HEK293 (cell line): Measurements from ENCODE around the gene VIPR2.

Source experiments
- CTCF ChIA-PET: fragments of 350-600 bp; formaldehyde crosslinking; extraction: SDS; loops from one replicate; lab custom pipeline; 2021; ENCODE audit warnings: antibody characterized with exemption; lab: Yijun Ruan, JAX
- POLR2A ChIA-PET: fragments of 300-600 bp; formaldehyde crosslinking; extraction: SDS; loops from one replicate; lab custom pipeline; 2020; ENCODE audit warnings: antibody characterized with exemption, inconsistent platforms; lab: Yijun Ruan, JAX
- H3K27ac ChIP-seq: fragments of 200-500 bp; sonication (Bioruptor generic); 2 replicates; pipeline ENCODE4 v1.5.1; 2014; ENCODE audit warnings: low read depth, low read length, control low read depth, inconsistent platforms; ENCODE audit errors: extremely low read depth
- H3K36me3 ChIP-seq, 2 experiments: fragments of 200-500 bp in 1 of 2; sonication (Bioruptor generic) in 1 of 2; 1 replicate in 1 of 2; 2 replicates in 1 of 2; pipeline ENCODE4 v1.5.1; 2014 to 2017; ENCODE audit warnings: inconsistent platforms in 2 of 2, low read length in 2 of 2; ENCODE audit not compliant: control insufficient read depth in 2 of 2, insufficient read depth in 1 of 2
- H3K4me1 ChIP-seq: fragments of 200-500 bp; sonication (Bioruptor generic); 2 replicates; pipeline ENCODE4 v1.5.1; 2014; ENCODE audit warnings: mild to moderate bottlenecking, low read length, inconsistent platforms; ENCODE audit not compliant: control insufficient read depth, insufficient read depth
- H3K4me3 ChIP-seq: 2 replicates; pipeline ENCODE4 v1.5.1; 2011; ENCODE audit warnings: low read depth, mild to moderate bottlenecking, control low read depth, low read length, moderate library complexity
- H3K9me3 ChIP-seq: fragments of 200-500 bp; sonication (Bioruptor generic); 2 replicates; pipeline ENCODE4 v1.5.1; 2014; ENCODE audit warnings: low read depth, low read length, inconsistent platforms; ENCODE audit not compliant: control insufficient read depth, insufficient read depth
- MEIS1 ChIP-seq: sonication (generic); formaldehyde crosslinking; IDR thresholded peaks from 2 replicates; pipeline ENCODE4 v1.8.1; 2022; ENCODE audit warnings: missing genetic modification reagents, mild to moderate bottlenecking, borderline replicate concordance
- MYNN ChIP-seq: fragments of 450-650 bp; formaldehyde crosslinking; IDR thresholded peaks from 2 replicates; pipeline ENCODE4 v1.5.1; 2016; ENCODE audit warnings: missing biosample characterization, missing genetic modification characterization, borderline replicate concordance
- ZBTB48 ChIP-seq: fragments of 450-650 bp; formaldehyde crosslinking; IDR thresholded peaks from 2 replicates; pipeline ENCODE4 v1.5.1; 2016; ENCODE audit warnings: missing biosample characterization, missing genetic modification characterization
- ZIC2 ChIP-seq: fragments of 450-650 bp; formaldehyde crosslinking; IDR thresholded peaks from 2 replicates; pipeline ENCODE4 v1.5.1; 2016; ENCODE audit warnings: missing biosample characterization, missing genetic modification characterization
- ZNF335 ChIP-seq: fragments of 450-650 bp; formaldehyde crosslinking; conservative IDR thresholded peaks from 2 replicates; pipeline ENCODE4 v1.5.1; 2016; ENCODE audit warnings: missing biosample characterization, missing genetic modification characterization
- ZNF626 ChIP-seq: fragments of 450-650 bp; sonication (Bioruptor Pico); formaldehyde crosslinking; IDR thresholded peaks from 2 replicates; pipeline ENCODE4 v1.5.1; 2018; ENCODE audit warnings: missing biosample characterization, missing genetic modification characterization, inconsistent platforms
- ZNF768 ChIP-seq: fragments of 450-650 bp; formaldehyde crosslinking; IDR thresholded peaks from 2 replicates; pipeline ENCODE4 v1.5.1; 2018; ENCODE audit warnings: missing biosample characterization, mild to moderate bottlenecking, missing genetic modification characterization
- TF ChIP-seq, protein P1 (sequence below): fragments of 450-650 bp; formaldehyde crosslinking; IDR thresholded peaks from 2 replicates; pipeline ENCODE4 v1.5.1; 2016; ENCODE audit warnings: missing biosample characterization, missing genetic modification characterization
- TF ChIP-seq, protein P2 (sequence below): fragments of 450-650 bp; formaldehyde crosslinking; IDR thresholded peaks from 2 replicates; pipeline ENCODE4 v1.5.1; 2017; ENCODE audit warnings: missing biosample characterization, missing genetic modification characterization
- TF ChIP-seq, protein P3 (sequence below): fragments of 450-650 bp; formaldehyde crosslinking; IDR thresholded peaks from 2 replicates; pipeline ENCODE4 v1.5.1; 2016; ENCODE audit warnings: missing biosample characterization, missing genetic modification characterization
- TF ChIP-seq, protein P4 (sequence below): fragments of 450-650 bp; formaldehyde crosslinking; IDR thresholded peaks from 2 replicates; pipeline ENCODE4 v1.5.1; 2016; ENCODE audit warnings: missing biosample characterization, missing genetic modification characterization, low read depth
- TF ChIP-seq, protein P5 (sequence below): fragments of 450-650 bp; formaldehyde crosslinking; IDR thresholded peaks from 2 replicates; pipeline ENCODE4 v1.5.1; 2016; ENCODE audit warnings: missing biosample characterization, missing genetic modification characterization

The VIPR2 gene

DNA sequence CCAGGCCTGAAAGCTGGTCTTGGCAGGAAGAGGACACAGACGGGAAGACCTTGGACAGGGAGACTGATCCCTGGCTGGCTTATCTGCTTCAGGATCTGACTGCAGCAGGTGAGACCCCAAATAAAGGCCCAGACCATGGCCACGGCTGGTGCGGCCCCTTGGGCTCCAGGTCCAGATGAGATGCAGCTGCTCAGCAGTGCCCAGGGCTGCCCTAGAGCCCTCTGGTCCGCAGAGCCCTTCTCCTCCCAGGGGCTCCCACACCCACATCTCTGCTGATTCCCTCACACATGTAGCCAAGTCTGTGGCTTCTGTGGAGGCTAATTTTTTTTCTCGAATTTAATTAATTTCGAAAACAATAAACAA lies 46.3 kb downstream of the VIPR2 start:
- H3K36me3 ChIP-seq, result no peaks in the 10 kb centered on the region
- no peak for TF ChIP-seq MEIS1 (CRISPR knock-in tag)
- TF ChIP-seq, protein P1, sequence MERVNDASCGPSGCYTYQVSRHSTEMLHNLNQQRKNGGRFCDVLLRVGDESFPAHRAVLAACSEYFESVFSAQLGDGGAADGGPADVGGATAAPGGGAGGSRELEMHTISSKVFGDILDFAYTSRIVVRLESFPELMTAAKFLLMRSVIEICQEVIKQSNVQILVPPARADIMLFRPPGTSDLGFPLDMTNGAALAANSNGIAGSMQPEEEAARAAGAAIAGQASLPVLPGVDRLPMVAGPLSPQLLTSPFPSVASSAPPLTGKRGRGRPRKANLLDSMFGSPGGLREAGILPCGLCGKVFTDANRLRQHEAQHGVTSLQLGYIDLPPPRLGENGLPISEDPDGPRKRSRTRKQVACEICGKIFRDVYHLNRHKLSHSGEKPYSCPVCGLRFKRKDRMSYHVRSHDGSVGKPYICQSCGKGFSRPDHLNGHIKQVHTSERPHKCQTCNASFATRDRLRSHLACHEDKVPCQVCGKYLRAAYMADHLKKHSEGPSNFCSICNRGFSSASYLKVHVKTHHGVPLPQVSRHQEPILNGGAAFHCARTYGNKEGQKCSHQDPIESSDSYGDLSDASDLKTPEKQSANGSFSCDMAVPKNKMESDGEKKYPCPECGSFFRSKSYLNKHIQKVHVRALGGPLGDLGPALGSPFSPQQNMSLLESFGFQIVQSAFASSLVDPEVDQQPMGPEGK (tag by site-specific recombination), result no peak
- TF ChIP-seq ZNF768 (tag by site-specific recombination), result no peak
- TF ChIP-seq ZNF335, result no peak
- TF ChIP-seq MYNN, result no peak
- TF ChIP-seq, protein P2, sequence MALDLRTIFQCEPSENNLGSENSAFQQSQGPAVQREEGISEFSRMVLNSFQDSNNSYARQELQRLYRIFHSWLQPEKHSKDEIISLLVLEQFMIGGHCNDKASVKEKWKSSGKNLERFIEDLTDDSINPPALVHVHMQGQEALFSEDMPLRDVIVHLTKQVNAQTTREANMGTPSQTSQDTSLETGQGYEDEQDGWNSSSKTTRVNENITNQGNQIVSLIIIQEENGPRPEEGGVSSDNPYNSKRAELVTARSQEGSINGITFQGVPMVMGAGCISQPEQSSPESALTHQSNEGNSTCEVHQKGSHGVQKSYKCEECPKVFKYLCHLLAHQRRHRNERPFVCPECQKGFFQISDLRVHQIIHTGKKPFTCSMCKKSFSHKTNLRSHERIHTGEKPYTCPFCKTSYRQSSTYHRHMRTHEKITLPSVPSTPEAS (tag by site-specific recombination), result no peak
- TF ChIP-seq, protein P3, sequence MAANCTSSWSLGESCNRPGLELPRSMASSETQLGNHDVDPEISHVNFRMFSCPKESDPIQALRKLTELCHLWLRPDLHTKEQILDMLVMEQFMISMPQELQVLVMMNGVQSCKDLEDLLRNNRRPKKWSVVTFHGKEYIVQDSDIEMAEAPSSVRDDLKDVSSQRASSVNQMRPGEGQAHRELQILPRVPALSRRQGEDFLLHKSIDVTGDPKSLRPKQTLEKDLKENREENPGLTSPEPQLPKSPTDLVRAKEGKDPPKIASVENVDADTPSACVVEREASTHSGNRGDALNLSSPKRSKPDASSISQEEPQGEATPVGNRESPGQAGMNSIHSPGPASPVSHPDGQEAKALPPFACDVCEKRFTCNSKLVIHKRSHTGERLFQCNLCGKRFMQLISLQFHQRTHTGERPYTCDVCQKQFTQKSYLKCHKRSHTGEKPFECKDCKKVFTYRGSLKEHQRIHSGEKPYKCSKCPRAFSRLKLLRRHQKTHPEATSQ (tag by site-specific recombination), result no peak
- TF ChIP-seq, protein P4, sequence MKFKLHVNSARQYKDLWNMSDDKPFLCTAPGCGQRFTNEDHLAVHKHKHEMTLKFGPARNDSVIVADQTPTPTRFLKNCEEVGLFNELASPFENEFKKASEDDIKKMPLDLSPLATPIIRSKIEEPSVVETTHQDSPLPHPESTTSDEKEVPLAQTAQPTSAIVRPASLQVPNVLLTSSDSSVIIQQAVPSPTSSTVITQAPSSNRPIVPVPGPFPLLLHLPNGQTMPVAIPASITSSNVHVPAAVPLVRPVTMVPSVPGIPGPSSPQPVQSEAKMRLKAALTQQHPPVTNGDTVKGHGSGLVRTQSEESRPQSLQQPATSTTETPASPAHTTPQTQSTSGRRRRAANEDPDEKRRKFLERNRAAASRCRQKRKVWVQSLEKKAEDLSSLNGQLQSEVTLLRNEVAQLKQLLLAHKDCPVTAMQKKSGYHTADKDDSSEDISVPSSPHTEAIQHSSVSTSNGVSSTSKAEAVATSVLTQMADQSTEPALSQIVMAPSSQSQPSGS (tag by site-specific recombination), result no peak
- ChIA-PET CTCF (no interaction called here), POLR2A (no interaction called here)
- no peaks in the 10 kb centered on the region for H3K4me1 ChIP-seq
- H3K4me3 ChIP-seq, result no peak overlapping the region
- no peaks in the 10 kb centered on the region for H3K9me3 ChIP-seq
- H3K27ac ChIP-seq, result no peak overlapping the region

DNA sequence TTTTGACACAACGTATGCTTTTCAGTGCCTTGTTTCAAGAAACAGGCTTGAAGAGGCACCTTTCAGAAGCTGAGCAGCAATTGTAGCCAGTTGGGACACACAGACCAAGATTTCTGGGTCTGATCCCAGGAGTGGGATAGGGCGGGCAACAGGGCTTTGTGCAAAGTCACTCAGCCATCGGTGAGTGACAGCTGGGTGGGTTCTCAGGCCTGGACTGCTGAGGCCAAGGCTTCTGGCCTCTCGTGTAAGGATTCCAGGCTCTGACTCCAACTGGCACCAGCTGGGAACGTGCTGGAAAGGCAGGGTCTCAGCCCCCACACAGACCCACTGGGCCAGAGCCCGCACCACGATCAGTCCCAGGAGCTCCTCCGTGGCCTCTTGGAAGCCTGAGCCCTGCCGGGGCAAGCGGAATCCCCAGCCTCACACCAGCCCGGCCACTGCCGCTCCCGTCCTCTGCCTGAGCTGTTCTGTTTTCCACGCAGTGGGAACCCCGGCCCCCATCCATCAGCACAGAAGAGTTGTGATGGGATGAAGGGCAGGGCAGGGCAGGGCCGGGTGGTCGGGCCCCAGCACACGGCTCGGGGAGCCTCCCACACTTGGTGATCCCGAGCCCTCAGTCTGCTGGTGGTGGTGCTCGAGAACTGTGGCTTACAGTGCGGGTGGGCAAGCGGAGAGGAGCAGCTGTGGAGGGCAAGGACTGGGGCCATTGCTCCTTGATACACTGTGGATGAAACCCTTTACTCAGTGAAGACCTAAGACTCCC lies 46.8 kb downstream of the VIPR2 start:
- H3K4me3 ChIP-seq, result no peak overlapping the region
- H3K9me3 ChIP-seq, result no peaks in the 10 kb centered on the region
- no peak for TF ChIP-seq ZBTB48 (tag by site-specific recombination)
- TF ChIP-seq ZNF626 (tag by site-specific recombination), result no peak
- POLR2A ChIA-PET, result no interaction called here
- CTCF ChIA-PET, result no interaction called here
- H3K36me3 ChIP-seq, result no peaks in the 10 kb centered on the region
- H3K27ac ChIP-seq, result no peak overlapping the region
- no peaks in the 10 kb centered on the region for H3K4me1 ChIP-seq

DNA sequence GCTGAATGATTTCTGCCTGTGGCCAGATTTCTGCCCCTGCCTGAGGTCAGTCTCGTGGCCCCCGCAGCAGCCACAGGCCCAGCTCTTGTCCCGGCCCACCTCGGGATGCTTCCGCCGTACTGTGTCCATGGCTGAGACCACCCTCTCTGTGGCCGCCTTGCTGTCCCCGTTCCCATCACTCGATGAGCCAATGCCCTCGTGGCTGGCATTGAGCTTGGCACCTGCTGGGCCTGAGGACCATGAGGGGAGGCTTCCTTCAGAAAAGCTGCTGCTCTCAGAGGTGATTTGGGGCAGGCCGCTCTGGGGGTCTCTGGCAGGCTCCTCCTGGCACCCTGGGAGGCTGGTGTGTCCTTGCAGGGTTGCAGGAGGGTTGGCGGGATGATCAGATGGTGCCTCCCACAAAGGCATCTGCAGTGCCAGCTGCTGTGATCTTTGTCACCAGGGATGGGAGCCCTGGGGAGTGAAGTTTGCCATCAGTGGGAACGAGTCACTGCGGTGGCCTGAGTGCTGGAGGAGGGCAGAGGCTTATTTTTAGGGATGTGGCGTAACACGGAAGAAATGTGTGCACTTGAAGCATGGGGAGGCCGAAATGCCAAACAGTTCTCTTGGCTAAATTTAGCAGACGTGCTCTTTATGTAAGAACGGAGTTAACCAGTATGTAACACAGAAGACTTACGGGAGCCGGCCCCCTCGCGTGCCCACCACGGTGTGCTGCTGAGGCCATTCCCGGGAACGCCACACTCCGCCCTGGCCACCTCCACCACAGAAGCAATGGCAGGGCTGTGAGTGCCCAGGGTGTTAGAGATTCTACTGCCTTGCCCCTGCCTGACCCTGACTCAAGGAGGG lies 47.7 kb downstream of the VIPR2 start:
- POLR2A ChIA-PET, result no interaction called here
- CTCF ChIA-PET, result no interaction called here
- TF ChIP-seq ZIC2 (tag by site-specific recombination), result peak; percentile 52; the same call in 1 of the 2 replicates
- TF ChIP-seq, protein P5, sequence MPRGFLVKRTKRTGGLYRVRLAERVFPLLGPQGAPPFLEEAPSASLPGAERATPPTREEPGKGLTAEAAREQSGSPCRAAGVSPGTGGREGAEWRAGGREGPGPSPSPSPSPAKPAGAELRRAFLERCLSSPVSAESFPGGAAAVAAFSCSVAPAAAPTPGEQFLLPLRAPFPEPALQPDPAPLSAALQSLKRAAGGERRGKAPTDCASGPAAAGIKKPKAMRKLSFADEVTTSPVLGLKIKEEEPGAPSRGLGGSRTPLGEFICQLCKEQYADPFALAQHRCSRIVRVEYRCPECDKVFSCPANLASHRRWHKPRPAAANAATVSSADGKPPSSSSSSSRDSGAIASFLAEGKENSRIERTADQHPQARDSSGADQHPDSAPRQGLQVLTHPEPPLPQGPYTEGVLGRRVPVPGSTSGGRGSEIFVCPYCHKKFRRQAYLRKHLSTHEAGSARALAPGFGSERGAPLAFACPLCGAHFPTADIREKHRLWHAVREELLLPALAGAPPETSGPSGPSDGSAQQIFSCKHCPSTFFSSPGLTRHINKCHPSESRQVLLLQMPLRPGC (tag by site-specific recombination), result no peak
- no peak overlapping the region for H3K27ac ChIP-seq
- no peaks in the 10 kb centered on the region for H3K36me3 ChIP-seq
- H3K4me3 ChIP-seq, result no peak overlapping the region
- H3K4me1 ChIP-seq, result no peaks in the 10 kb centered on the region
- H3K9me3 ChIP-seq, result no peaks in the 10 kb centered on the region
